IMR-90 (cell line): ENCODE results near the gene MAGEA2.

Source experiments
- CEBPB ChIP-seq: IDR thresholded peaks from 2 replicates; pipeline ENCODE4 v1.6.1; 2012; ENCODE audit warnings: low read depth, low read length, improper control_type of control experiment
- CTCF ChIP-seq: conservative IDR thresholded peaks from 2 replicates; pipeline ENCODE4 v1.5.1; 2012; ENCODE audit warnings: mild to moderate bottlenecking, low read depth, low read length, improper control_type of control experiment
- FOS ChIP-seq: fragments of 150-350 bp; IDR thresholded peaks from 2 replicates; pipeline ENCODE4 v1.6.1; 2016; ENCODE audit warnings: low read depth, low read length
- MAFK ChIP-seq: IDR thresholded peaks from 2 replicates; pipeline ENCODE4 v1.6.1; 2012; ENCODE audit warnings: low read depth, low read length, improper control_type of control experiment
- POLR2A ChIP-seq: IDR thresholded peaks from 2 replicates; pipeline ENCODE4 v1.6.1; 2012; ENCODE audit warnings: mild to moderate bottlenecking, low read depth, low read length
- RAD21 ChIP-seq: IDR thresholded peaks from 2 replicates; pipeline ENCODE4 v1.6.1; 2012; ENCODE audit warnings: low read length, improper control_type of control experiment
- RCOR1 ChIP-seq: IDR thresholded peaks from 2 replicates; pipeline ENCODE4 v1.6.1; 2012; ENCODE audit warnings: mild to moderate bottlenecking, low read length, improper control_type of control experiment; ENCODE audit not compliant: insufficient replicate concordance
- SMC3 ChIP-seq: fragments of 150-350 bp; IDR thresholded peaks from 2 replicates; pipeline ENCODE4 v1.6.1; 2016; ENCODE audit warnings: low read depth, mild to moderate bottlenecking, antibody characterized with exemption, low read length, moderate library complexity

GRCh38 chrX:152733261-152733975 lies 20.2 kb downstream of the MAGEA2 start, which contains the start of the genes CSAG1 and MAGEA12:
- TF ChIP-seq CTCF: no peak
- no peak for TF ChIP-seq SMC3
- no peak for TF ChIP-seq RAD21
- TF ChIP-seq POLR2A: no peak
- no peak for TF ChIP-seq CEBPB
- no peak for TF ChIP-seq RCOR1
- no peak for TF ChIP-seq MAFK
- TF ChIP-seq FOS: no peak
